A549 treated with RU486 at 1 μM for 4 hours (cell line): ENCODE results near the gene RAB42. TPM values are rescaled to one million over a fixed set of nuclear protein-coding genes. Genes with fewer than 3 reads are reported as not detected.

Experiments used
- total RNA-seq: library from RNA; stranded (reverse); fragments of 200-300 nt; extraction: Qiagen RNA extraction; gene quantifications from 5 replicates; pipeline ENCODE4 v1.2.3, GENCODE V29; 2022; ENCODE audit warnings: low read depth

The RAB42 gene, protein sequence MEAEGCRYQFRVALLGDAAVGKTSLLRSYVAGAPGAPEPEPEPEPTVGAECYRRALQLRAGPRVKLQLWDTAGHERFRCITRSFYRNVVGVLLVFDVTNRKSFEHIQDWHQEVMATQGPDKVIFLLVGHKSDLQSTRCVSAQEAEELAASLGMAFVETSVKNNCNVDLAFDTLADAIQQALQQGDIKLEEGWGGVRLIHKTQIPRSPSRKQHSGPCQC
- 1.9 to 2.3 TPM (median 2.2 TPM) in 5 replicates for total RNA-seq

DNA sequence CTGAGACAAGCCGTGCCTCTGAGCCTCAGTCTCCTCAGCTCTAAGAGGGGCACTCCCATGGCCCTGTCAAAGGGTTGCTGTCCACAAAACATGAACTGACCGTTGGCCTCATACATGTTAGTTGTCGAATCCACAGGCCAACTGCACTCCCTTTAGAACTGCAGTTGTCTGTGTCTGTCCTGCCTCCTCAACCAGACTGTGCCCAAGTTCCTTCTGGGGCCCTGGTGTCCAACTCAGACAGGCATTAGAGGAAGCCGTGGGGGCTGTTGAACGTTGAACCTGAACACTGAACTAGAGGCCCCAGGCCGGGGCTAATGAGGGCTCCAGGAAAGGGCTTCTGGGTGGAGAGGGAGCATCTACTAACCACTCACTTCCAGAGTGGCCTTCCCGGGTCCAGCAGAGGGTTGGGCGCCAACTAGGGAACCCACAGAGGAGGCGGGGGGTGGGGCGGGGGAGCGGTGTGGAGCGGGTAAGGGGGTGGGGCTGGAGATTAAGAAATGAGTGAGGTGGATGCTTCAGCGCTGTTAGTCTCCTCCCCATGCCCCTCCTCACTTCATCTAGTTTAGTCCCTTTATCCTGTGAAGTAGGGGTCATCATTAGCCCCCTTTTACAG is at the start of gene RAB42:
Gene RAB42 (plus strand): TSS at position 558 of the 613 bp plus-strand sequence. CDS start 247 bp downstream, outside the sequence.

DNA sequence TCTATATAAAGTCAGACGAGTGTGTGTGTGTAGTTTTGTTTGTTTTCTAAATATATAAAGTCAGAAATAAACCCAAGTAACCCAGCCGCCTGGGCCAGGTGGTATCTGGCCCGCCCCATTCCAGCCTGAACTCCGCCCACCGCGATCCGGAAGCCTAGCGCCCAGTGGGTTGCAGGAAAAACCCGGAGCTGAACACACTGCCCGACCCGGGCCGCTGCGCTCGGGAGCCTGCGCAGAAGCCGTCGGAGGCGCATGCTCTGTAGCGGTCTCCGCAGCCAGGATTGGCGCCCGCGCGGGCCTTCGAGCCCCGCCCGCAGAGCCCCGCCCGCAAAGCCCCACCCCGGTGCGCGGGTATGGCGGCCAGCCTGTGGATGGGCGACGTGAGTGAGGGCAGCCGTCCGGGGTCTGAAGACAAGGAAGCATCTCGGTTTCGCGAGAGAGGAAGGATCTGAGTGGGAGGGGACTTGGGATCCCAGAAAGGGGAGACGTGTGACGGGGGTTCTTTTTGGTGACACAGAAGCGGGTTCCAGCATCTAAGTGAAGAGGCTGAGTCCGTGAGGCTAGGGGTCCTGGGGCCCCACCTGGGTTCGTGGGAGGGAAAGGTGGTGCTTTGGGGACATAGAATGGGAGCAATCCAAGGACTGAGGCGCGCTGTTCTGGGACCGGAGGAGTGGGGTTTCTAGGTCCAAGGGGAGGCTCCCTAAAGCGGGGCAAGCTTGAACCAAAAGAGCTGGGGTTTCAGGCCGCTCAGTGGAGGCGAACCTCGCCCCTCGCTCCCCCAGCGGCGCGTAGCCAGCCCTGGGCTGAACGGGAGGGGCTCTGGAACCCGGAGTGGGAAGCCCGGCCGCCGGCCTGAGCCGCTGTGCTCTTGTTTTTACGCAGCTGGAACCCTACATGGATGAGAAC is 39.1 kb upstream of the RAB42 start, which contains the start of gene TRNAU1AP:
Gene TRNAU1AP (plus strand): TSS at position 328 of the 906 bp plus-strand sequence. CDS start 26 bp downstream, at position 354.

DNA sequence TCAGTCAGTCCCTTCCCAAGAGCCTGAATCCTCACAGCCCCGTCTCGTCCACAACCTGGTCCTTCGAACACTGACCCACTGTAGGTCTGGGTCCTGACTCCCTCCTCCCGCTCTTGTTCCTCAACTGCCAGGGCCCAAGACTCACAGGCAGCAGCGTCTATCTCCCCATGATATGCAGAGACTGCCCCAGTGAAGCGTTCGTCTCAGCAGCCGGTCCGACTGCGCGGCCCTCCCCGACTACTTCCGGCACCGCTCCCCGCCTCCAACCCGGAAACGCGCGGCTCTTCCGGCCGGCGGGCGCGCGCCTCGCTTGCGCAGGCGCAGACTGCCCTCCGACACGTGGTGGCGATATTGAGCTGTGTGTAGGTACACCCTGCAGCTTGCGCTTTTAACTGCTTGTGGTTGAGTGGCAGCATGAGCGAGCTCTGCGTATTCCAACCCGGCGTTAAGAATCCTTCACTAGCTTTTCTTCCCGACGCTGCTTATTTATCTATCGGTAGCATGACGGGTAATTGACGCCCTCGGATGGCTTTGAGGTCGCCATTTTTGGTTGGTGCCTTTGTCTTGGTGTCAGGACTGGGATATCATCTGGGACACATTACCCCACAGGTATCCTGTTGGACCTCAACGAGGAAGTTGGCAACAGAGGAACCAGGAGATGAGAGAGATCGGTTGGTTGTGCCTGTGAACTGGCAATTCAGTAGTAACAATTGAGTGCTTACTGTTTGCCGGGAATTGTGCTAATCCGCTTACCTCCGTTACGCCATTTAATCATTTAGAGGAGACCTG is 51.0 kb downstream of the RAB42 start, which contains the start of gene TAF12:
Gene TAF12 (minus strand): TSS at position 221 of the 789 bp plus-strand sequence. CDS start 20,986 bp downstream, outside the sequence.

Other genes starting within 250 kb of the RAB42 start
- gene PHACTR4, start 222.5 kb upstream of the RAB42 start, total RNA-seq = 15.5 to 25.4 TPM (median 21.5 TPM) in 5 replicates
- gene RCC1, start 86.2 kb upstream of the RAB42 start, total RNA-seq = 75.3 to 82.4 TPM (median 80.5 TPM) in 5 replicates
- 19.5 to 23.8 TPM (median 22.9 TPM) in 5 replicates for gene TRNAU1AP, start 39.2 kb upstream of the RAB42 start, total RNA-seq
- 13.3 to 14.2 TPM (median 14.0 TPM) in 5 replicates for gene TAF12, start 50.8 kb downstream of the RAB42 start, total RNA-seq
- not detected in 5 replicates for gene RNU11, start 56.3 kb downstream of the RAB42 start, total RNA-seq
- gene GMEB1, start 76.5 kb downstream of the RAB42 start, total RNA-seq = 5.6 to 7.3 TPM (median 6.4 TPM) in 5 replicates
- 51.7 to 59.5 TPM (median 55.6 TPM) in 5 replicates for gene YTHDF2, start 144.7 kb downstream of the RAB42 start, total RNA-seq
- 0.02 to 0.14 TPM (median 0.03 TPM) in 5 replicates for gene OPRD1, start 219.9 kb downstream of the RAB42 start, total RNA-seq